Activated CD4-positive, alpha-beta T cell treated with anti-CD3 and anti-CD28 coated beads, Interleukin-2, amount 10 ng/mL, durations not matched to agents 24 days and 14 days (primary cell): ENCODE results near the gene PAPOLB. TPM values are rescaled to one million over a fixed set of nuclear protein-coding genes. Genes with fewer than 3 reads are reported as not detected.
A peak's percentile ranks its signal among the peaks of the same experiment; 100 is the strongest.

Experiments
- DNase-seq: peaks from one replicate; pipeline ENCODE4 v3.0.0; 2022
- H3K27ac Mint-ChIP-seq: one replicate; pipeline ENCODE4 v1.8.0; 2022; ENCODE audit warnings: mild to moderate bottlenecking, mixed read lengths
- H3K27me3 Mint-ChIP-seq: one replicate; pipeline ENCODE4 v1.8.0; 2022; ENCODE audit warnings: mixed read lengths
- H3K36me3 Mint-ChIP-seq: one replicate; pipeline ENCODE4 v1.8.0; 2022; ENCODE audit warnings: low read depth, mild to moderate bottlenecking, mixed read lengths
- H3K4me1 Mint-ChIP-seq: one replicate; pipeline ENCODE4 v1.8.0; 2021; ENCODE audit warnings: mixed read lengths
- H3K4me3 Mint-ChIP-seq: one replicate; pipeline ENCODE4 v1.8.0; 2022; ENCODE audit warnings: mild to moderate bottlenecking, moderate library complexity, mixed read lengths
- H3K9me3 Mint-ChIP-seq: one replicate; pipeline ENCODE4 v1.8.0; 2021; ENCODE audit warnings: mixed read lengths
- intact Hi-C: fragments of 100-400 bp; cut with micrococcal nuclease; formaldehyde crosslinking; loops from one replicate; pipeline ENCODE4 v1.15.1; 2023
- total RNA-seq: library from RNA; stranded (reverse); gene quantifications from 2 replicates; pipeline ENCODE4 v1.2.3, GENCODE V29; 2022

The PAPOLB gene
- total RNA-seq, 1 donor from 2014 or later, result not detected

- intact Hi-C loops, result no loop called here
- no peaks in the 10 kb centered on the region for H3K36me3 Mint-ChIP-seq
- no peaks in the 10 kb centered on the region for H3K27me3 Mint-ChIP-seq
- H3K9me3 Mint-ChIP-seq, result no peaks in the 10 kb centered on the region
- H3K4me1 Mint-ChIP-seq, result peaks cover 4% of the 10 kb centered on the region
- no peak overlapping the region for H3K27ac Mint-ChIP-seq
- no peak for DNase-seq
- H3K4me3 Mint-ChIP-seq, result no peak overlapping the region
Measured at GRCh38 chr7:4833176-4833575, 28.7 kb downstream of the PAPOLB start.

- no peaks in the 10 kb centered on the region for H3K9me3 Mint-ChIP-seq
- no peaks in the 10 kb centered on the region for H3K36me3 Mint-ChIP-seq
- H3K27ac Mint-ChIP-seq, result no peak overlapping the region
- peaks cover 4% of the 10 kb centered on the region for H3K4me1 Mint-ChIP-seq
- no peak for DNase-seq
- H3K4me3 Mint-ChIP-seq, result no peak overlapping the region
- H3K27me3 Mint-ChIP-seq, result no peaks in the 10 kb centered on the region
- intact Hi-C loops, result no loop called here
Measured at GRCh38 chr7:4832711-4833110, 29.1 kb downstream of the PAPOLB start.

GRCh38 chr7:4831723-4832495 lies 29.9 kb downstream of the PAPOLB start:
- H3K27ac Mint-ChIP-seq, result no peak overlapping the region
- DNase-seq, result no peak
- no peaks in the 10 kb centered on the region for H3K9me3 Mint-ChIP-seq
- intact Hi-C loops, result loop anchor here (2.0 kb wide), 1 partner anchor 51 kb away; the partner anchor contains the start of gene RADIL
- no peaks in the 10 kb centered on the region for H3K36me3 Mint-ChIP-seq
- H3K4me3 Mint-ChIP-seq, result no peak overlapping the region
- H3K27me3 Mint-ChIP-seq, result no peaks in the 10 kb centered on the region
- peaks cover 4% of the 10 kb centered on the region for H3K4me1 Mint-ChIP-seq

- intact Hi-C loops, result loop anchor here (2.0 kb wide), 1 partner anchor 53 kb away; the partner anchor contains the start of gene RADIL
- no peaks in the 10 kb centered on the region for H3K36me3 Mint-ChIP-seq
- no peak overlapping the region for H3K27ac Mint-ChIP-seq
- H3K4me1 Mint-ChIP-seq, result peaks cover 4% of the 10 kb centered on the region
- peak; percentile 86 for DNase-seq
- no peaks in the 10 kb centered on the region for H3K9me3 Mint-ChIP-seq
- H3K27me3 Mint-ChIP-seq, result no peaks in the 10 kb centered on the region
- H3K4me3 Mint-ChIP-seq, result no peak overlapping the region
Measured at GRCh38 chr7:4830176-4830575, 31.7 kb downstream of the PAPOLB start.

GRCh38 chr7:4828720-4829383 lies 33.0 kb downstream of the PAPOLB start:
- H3K27me3 Mint-ChIP-seq, result no peaks in the 10 kb centered on the region
- no peak overlapping the region for H3K27ac Mint-ChIP-seq
- peaks cover 4% of the 10 kb centered on the region for H3K4me1 Mint-ChIP-seq
- intact Hi-C loops, result no loop called here
- no peaks in the 10 kb centered on the region for H3K9me3 Mint-ChIP-seq
- H3K36me3 Mint-ChIP-seq, result no peaks in the 10 kb centered on the region
- DNase-seq, result no peak
- H3K4me3 Mint-ChIP-seq, result no peak overlapping the region

- Mint-ChIP-seq H3K36me3 (no peaks in the 10 kb centered on the region), H3K27ac (no peak overlapping the region), H3K27me3 (no peaks in the 10 kb centered on the region), H3K9me3 (no peaks in the 10 kb centered on the region), H3K4me3 (no peak overlapping the region), H3K4me1 (peaks cover 2% of the 10 kb centered on the region)
- no peak for DNase-seq
- intact Hi-C loops, result no loop called here
Measured at GRCh38 chr7:4825081-4825480, 36.7 kb downstream of the PAPOLB start.

- Mint-ChIP-seq H3K27me3 (no peaks in the 10 kb centered on the region), H3K4me3 (no peak overlapping the region), H3K9me3 (no peaks in the 10 kb centered on the region), H3K4me1 (no peaks in the 10 kb centered on the region), H3K36me3 (no peaks in the 10 kb centered on the region), H3K27ac (no peak overlapping the region)
- no peak for DNase-seq
- intact Hi-C loops, result no loop called here
Measured at GRCh38 chr7:4824120-4824775, 37.6 kb downstream of the PAPOLB start.

- no peak overlapping the region for H3K4me3 Mint-ChIP-seq
Measured at GRCh38 chr7:4823441-4824119, 38.2 kb downstream of the PAPOLB start.

GRCh38 chr7:4822677-4823076 lies 39.2 kb downstream of the PAPOLB start:
- DNase-seq, result no peak
- no peak overlapping the region for H3K27ac Mint-ChIP-seq
- H3K36me3 Mint-ChIP-seq, result no peaks in the 10 kb centered on the region
- H3K4me3 Mint-ChIP-seq, result no peak overlapping the region
- H3K4me1 Mint-ChIP-seq, result no peaks in the 10 kb centered on the region
- H3K27me3 Mint-ChIP-seq, result no peaks in the 10 kb centered on the region
- intact Hi-C loops, result no loop called here
- H3K9me3 Mint-ChIP-seq, result no peaks in the 10 kb centered on the region

More at GRCh38 chr7:4823441-4824119, 38.2 kb downstream of the PAPOLB start:
- Mint-ChIP-seq H3K36me3 (no peaks in the 10 kb centered on the region), H3K9me3 (no peaks in the 10 kb centered on the region), H3K4me1 (no peaks in the 10 kb centered on the region), H3K27me3 (no peaks in the 10 kb centered on the region), H3K27ac (no peak overlapping the region)
- DNase-seq, result no peak
- intact Hi-C loops, result no loop called here

GRCh38 chr7:4820967-4821471 lies 40.8 kb downstream of the PAPOLB start:
- Mint-ChIP-seq H3K27ac (no peak overlapping the region), H3K4me3 (no peak overlapping the region), H3K27me3 (no peaks in the 10 kb centered on the region), H3K36me3 (no peaks in the 10 kb centered on the region), H3K9me3 (no peaks in the 10 kb centered on the region), H3K4me1 (no peaks in the 10 kb centered on the region)
- intact Hi-C loops, result no loop called here
- no peak for DNase-seq

- Mint-ChIP-seq H3K27me3 (no peaks in the 10 kb centered on the region), H3K36me3 (no peaks in the 10 kb centered on the region), H3K9me3 (no peaks in the 10 kb centered on the region), H3K4me3 (no peak overlapping the region), H3K4me1 (no peaks in the 10 kb centered on the region), H3K27ac (no peak overlapping the region)
- DNase-seq, result no peak
- intact Hi-C loops, result no loop called here
Measured at GRCh38 chr7:4820405-4820966, 41.3 kb downstream of the PAPOLB start.

GRCh38 chr7:4819560-4820404 lies 42.0 kb downstream of the PAPOLB start:
- H3K27me3 Mint-ChIP-seq, result no peaks in the 10 kb centered on the region
- intact Hi-C loops, result no loop called here
- H3K4me1 Mint-ChIP-seq, result no peaks in the 10 kb centered on the region
- H3K4me3 Mint-ChIP-seq, result no peak overlapping the region
- H3K36me3 Mint-ChIP-seq, result no peaks in the 10 kb centered on the region
- no peaks in the 10 kb centered on the region for H3K9me3 Mint-ChIP-seq
- DNase-seq, result no peak
- H3K27ac Mint-ChIP-seq, result no peak overlapping the region
